A673 (cell line): ENCODE data around the gene PACS1.

Source experiments
- EZH2 ChIP-seq: fragments of 200-600 bp; sonication (generic); IDR thresholded peaks from 2 replicates; pipeline ENCODE4 v1.6.1; 2017; ENCODE audit warnings: borderline replicate concordance, low read depth, mild to moderate bottlenecking, mixed read lengths, antibody characterized with exemption, low read length; ENCODE audit not compliant: poor library complexity, severe bottlenecking
- TF ChIP-seq, protein P1 (sequence below): fragments of 300-800, 200-600 bp; sonication (generic); conservative IDR thresholded peaks from 2 replicates; pipeline ENCODE4 v1.5.1; 2017; ENCODE audit warnings: low read depth, mild to moderate bottlenecking, antibody characterized with exemption, low read length, moderate library complexity, mixed read lengths

DNA sequence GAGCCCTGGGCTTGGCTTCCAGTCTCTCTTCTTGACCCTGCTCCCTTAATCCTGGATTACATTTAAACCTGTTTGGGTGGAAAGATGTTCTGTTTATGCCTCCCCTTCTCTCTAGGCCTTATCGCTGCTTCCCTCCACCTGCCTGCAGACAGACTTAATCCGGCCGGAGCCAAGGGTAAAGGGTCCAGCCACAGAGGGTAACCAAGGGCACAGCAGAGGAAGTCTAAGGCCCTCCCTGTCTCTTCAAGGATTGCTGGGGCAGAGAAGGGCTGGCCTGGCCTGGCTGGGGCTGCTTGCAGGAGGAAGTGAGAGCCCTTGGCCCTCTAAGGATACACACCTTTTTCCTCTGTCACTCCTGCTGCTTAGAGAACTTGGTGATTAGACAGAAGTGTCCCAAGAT, 23.2 kb upstream of the PACS1 start:
- TF ChIP-seq, protein P1, sequence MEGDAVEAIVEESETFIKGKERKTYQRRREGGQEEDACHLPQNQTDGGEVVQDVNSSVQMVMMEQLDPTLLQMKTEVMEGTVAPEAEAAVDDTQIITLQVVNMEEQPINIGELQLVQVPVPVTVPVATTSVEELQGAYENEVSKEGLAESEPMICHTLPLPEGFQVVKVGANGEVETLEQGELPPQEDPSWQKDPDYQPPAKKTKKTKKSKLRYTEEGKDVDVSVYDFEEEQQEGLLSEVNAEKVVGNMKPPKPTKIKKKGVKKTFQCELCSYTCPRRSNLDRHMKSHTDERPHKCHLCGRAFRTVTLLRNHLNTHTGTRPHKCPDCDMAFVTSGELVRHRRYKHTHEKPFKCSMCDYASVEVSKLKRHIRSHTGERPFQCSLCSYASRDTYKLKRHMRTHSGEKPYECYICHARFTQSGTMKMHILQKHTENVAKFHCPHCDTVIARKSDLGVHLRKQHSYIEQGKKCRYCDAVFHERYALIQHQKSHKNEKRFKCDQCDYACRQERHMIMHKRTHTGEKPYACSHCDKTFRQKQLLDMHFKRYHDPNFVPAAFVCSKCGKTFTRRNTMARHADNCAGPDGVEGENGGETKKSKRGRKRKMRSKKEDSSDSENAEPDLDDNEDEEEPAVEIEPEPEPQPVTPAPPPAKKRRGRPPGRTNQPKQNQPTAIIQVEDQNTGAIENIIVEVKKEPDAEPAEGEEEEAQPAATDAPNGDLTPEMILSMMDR: no peak
- no peak for TF ChIP-seq EZH2
